ENCODE data around the gene CCDC144A. TPM values are rescaled to one million over a fixed set of nuclear protein-coding genes. Genes with fewer than 3 reads are reported as not detected.
A peak's percentile ranks its signal among the peaks of the same experiment; 100 is the strongest.
"Not testable (repeated sequence)": the region's sequence is repeated elsewhere in the genome, so short reads cannot be mapped to it uniquely, and the experiment has no call there.

Gene CCDC144A
- total RNA-seq, 1 experiment from 2014 or later: 1.9 TPM

GRCh38 chr17:16820979-16821543 is 131.0 kb downstream of the CCDC144A start:
- no CpG with 5 or more reads among the region's 7 CpGs for WGBS (ENCODE audit: extremely low coverage, insufficient read length, low lambda C conversion rate)
- peak; percentile 45 for DNase-seq
- peaks cover 16 to 17% of the 10 kb centered on the region in 2 experiments for H3K4me1 Mint-ChIP-seq

GRCh38 chr17:16822133-16822532 is 132.1 kb downstream of the CCDC144A start:
- H2BK120ac ChIP-seq (ENCODE audit: low read depth, low read length, poor library complexity, severe bottlenecking); DNase-seq; H4K8ac ChIP-seq (replicated peaks; ENCODE audit: insufficient read length, low read depth, low read length); H3K18ac ChIP-seq (ENCODE audit: insufficient read length, low read depth, low read length); H3K4me3 Mint-ChIP-seq; H3K23ac ChIP-seq (ENCODE audit: insufficient read length, low read depth, low read length); H3K27me3 ChIP-seq (ENCODE audit: insufficient read depth, low read length); H3K79me1 ChIP-seq (ENCODE audit: insufficient read depth, low read depth, low read length, poor library complexity, severe bottlenecking); H2AK5ac ChIP-seq (ENCODE audit: insufficient read length, low read length); H2BK5ac ChIP-seq (ENCODE audit: insufficient read length, low read length); H4K5ac ChIP-seq (ENCODE audit: insufficient read length, low read depth, low read length); H2BK15ac ChIP-seq (ENCODE audit: low read depth, low read length); H4K20me1 ChIP-seq (ENCODE audit: control insufficient read depth, insufficient read depth, insufficient read length); H3K9ac ChIP-seq (ENCODE audit: extremely low read depth, insufficient read length, low read length); H3K4ac ChIP-seq (ENCODE audit: low read depth, low read length); H3K36me3 Mint-ChIP-seq (ENCODE audit: insufficient read depth in 1 of 3, low read depth in 3 of 3); H3K9me3 ChIP-seq (ENCODE audit: control insufficient read depth, low read depth, low read length); H3K23me2 ChIP-seq (ENCODE audit: insufficient read length, low read depth, low read length, poor library complexity, severe bottlenecking); H2BK20ac ChIP-seq (ENCODE audit: low read depth, low read length, poor library complexity, severe bottlenecking); H2BK12ac ChIP-seq (ENCODE audit: insufficient read length, low read depth, low read length); H2AFZ ChIP-seq (ENCODE audit: low read length); H3T11ph ChIP-seq (ENCODE audit: low read length); H3K27ac Mint-ChIP-seq; H3K14ac ChIP-seq (ENCODE audit: insufficient read depth, low read length); H3K4me2 ChIP-seq (ENCODE audit: insufficient read depth, insufficient read length, low read length); H4K91ac ChIP-seq (ENCODE audit: insufficient read length, low read depth, low read length); H3K56ac ChIP-seq (ENCODE audit: insufficient read length, low read depth, low read length); H3K4me1 ChIP-seq (ENCODE audit: insufficient read depth, low read length); H3K27ac ChIP-seq (ENCODE audit: insufficient read length, low read depth, low read length); H3K79me2 ChIP-seq (ENCODE audit: insufficient read depth, low read length); H3K9me3 Mint-ChIP-seq: not testable (repeated sequence)
- Mint-ChIP-seq H3K27me3 (ENCODE audit: low read depth) (peaks cover 26% of the 10 kb centered on the region), H3K4me1 (peaks cover 16 to 17% of the 10 kb centered on the region in 2 experiments)
- no CpG with 5 or more reads among the region's 17 CpGs for WGBS (ENCODE audit: extremely low coverage, insufficient read length, low lambda C conversion rate)

More at GRCh38 chr17:16820979-16821543, 131.0 kb downstream of the CCDC144A start:
- H3K14ac ChIP-seq (ENCODE audit: insufficient read depth, low read length): no peak overlapping the region
- Mint-ChIP-seq H3K27me3 (ENCODE audit: low read depth) (peaks cover 23% of the 10 kb centered on the region), H3K36me3 (ENCODE audit: insufficient read depth in 1 of 3, low read depth in 3 of 3) (peaks cover 0 to 1% (median 0%) of the 10 kb centered on the region in 3 experiments; a peak in 1 of 7 replicates), H3K4me3 (no peak overlapping the region; a peak in 1 of 5 replicates), H3K9me3 (no peaks in the 10 kb centered on the region; a peak in 2 of 5 replicates), H3K27ac (peak overlapping the region in 1 of 3 experiments; percentile 89; a peak in 2 of 7 replicates)
- no peak overlapping the region for H2BK120ac ChIP-seq (ENCODE audit: low read depth, low read length, poor library complexity, severe bottlenecking)
- H3K79me1 ChIP-seq (ENCODE audit: insufficient read depth, low read depth, low read length, poor library complexity, severe bottlenecking): no peaks in the 10 kb centered on the region
- no peak overlapping the region for H3T11ph ChIP-seq (ENCODE audit: low read length)
- no peak overlapping the region for H2BK12ac ChIP-seq (ENCODE audit: insufficient read length, low read depth, low read length)
- H2BK20ac ChIP-seq (ENCODE audit: low read depth, low read length, poor library complexity, severe bottlenecking): no peak overlapping the region
- no peaks in the 10 kb centered on the region for H3K4me1 ChIP-seq (ENCODE audit: insufficient read depth, low read length)
- no peak overlapping the region for H4K5ac ChIP-seq (ENCODE audit: insufficient read length, low read depth, low read length)
- H3K56ac ChIP-seq (ENCODE audit: insufficient read length, low read depth, low read length): no peak overlapping the region
- no peak overlapping the region for H3K27ac ChIP-seq (ENCODE audit: insufficient read length, low read depth, low read length)
- no peak overlapping the region for H2AFZ ChIP-seq (ENCODE audit: low read length)
- no peaks in the 10 kb centered on the region for H3K23me2 ChIP-seq (ENCODE audit: insufficient read length, low read depth, low read length, poor library complexity, severe bottlenecking)
- H2BK5ac ChIP-seq (ENCODE audit: insufficient read length, low read length): no peak overlapping the region
- no peak overlapping the region for H4K91ac ChIP-seq (ENCODE audit: insufficient read length, low read depth, low read length)
- H3K18ac ChIP-seq (ENCODE audit: insufficient read length, low read depth, low read length): no peak overlapping the region
- no peak overlapping the region for H2BK15ac ChIP-seq (ENCODE audit: low read depth, low read length)
- no peak overlapping the region for H4K8ac ChIP-seq (replicated peaks; ENCODE audit: insufficient read length, low read depth, low read length)
- no peak overlapping the region for H3K4ac ChIP-seq (ENCODE audit: low read depth, low read length)
- no peak overlapping the region for H3K4me2 ChIP-seq (ENCODE audit: insufficient read depth, insufficient read length, low read length)
- H3K27me3 ChIP-seq (ENCODE audit: insufficient read depth, low read length): no peaks in the 10 kb centered on the region
- H3K79me2 ChIP-seq (ENCODE audit: insufficient read depth, low read length): no peaks in the 10 kb centered on the region
- H4K20me1 ChIP-seq (ENCODE audit: control insufficient read depth, insufficient read depth, insufficient read length): no peaks in the 10 kb centered on the region
- H3K23ac ChIP-seq (ENCODE audit: insufficient read length, low read depth, low read length): no peak overlapping the region
- no peak overlapping the region for H2AK5ac ChIP-seq (ENCODE audit: insufficient read length, low read length)
- no peak overlapping the region for H3K9ac ChIP-seq (ENCODE audit: extremely low read depth, insufficient read length, low read length)
- H3K9me3 ChIP-seq (ENCODE audit: control insufficient read depth, low read depth, low read length): no peaks in the 10 kb centered on the region
- TF ChIP-seq, protein P1, sequence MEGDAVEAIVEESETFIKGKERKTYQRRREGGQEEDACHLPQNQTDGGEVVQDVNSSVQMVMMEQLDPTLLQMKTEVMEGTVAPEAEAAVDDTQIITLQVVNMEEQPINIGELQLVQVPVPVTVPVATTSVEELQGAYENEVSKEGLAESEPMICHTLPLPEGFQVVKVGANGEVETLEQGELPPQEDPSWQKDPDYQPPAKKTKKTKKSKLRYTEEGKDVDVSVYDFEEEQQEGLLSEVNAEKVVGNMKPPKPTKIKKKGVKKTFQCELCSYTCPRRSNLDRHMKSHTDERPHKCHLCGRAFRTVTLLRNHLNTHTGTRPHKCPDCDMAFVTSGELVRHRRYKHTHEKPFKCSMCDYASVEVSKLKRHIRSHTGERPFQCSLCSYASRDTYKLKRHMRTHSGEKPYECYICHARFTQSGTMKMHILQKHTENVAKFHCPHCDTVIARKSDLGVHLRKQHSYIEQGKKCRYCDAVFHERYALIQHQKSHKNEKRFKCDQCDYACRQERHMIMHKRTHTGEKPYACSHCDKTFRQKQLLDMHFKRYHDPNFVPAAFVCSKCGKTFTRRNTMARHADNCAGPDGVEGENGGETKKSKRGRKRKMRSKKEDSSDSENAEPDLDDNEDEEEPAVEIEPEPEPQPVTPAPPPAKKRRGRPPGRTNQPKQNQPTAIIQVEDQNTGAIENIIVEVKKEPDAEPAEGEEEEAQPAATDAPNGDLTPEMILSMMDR (conservative IDR thresholded peaks at IDR 0.05): no peak

All from H9 (cell line).